Type B pancreatic cell (in vitro differentiated cells): ENCODE data around the gene GTF3C1. TPM values are rescaled to one million over a fixed set of nuclear protein-coding genes. Genes with fewer than 3 reads are reported as not detected.
A peak's percentile ranks its signal among the peaks of the same experiment; 100 is the strongest.

Experiments used
- DNase-seq: peaks from one replicate; pipeline ENCODE4 v3.0.0; 2021; ENCODE audit warnings: mixed read lengths; ENCODE audit not compliant: unreplicated experiment; ENCODE audit errors: extremely low spot score
- H3K27ac Mint-ChIP-seq: 2 replicates; pipeline ENCODE4 v1.8.0; 2021; ENCODE audit warnings: mild to moderate bottlenecking, mixed read lengths
- H3K27me3 Mint-ChIP-seq: 2 replicates; pipeline ENCODE4 v1.8.0; 2021; ENCODE audit warnings: mixed read lengths
- H3K36me3 Mint-ChIP-seq: 2 replicates; pipeline ENCODE4 v1.8.0; 2021; ENCODE audit warnings: mixed read lengths
- H3K4me1 Mint-ChIP-seq: one replicate; pipeline ENCODE4 v1.8.0; 2021; ENCODE audit warnings: mixed read lengths; ENCODE audit not compliant: unreplicated experiment
- H3K4me3 Mint-ChIP-seq: 2 replicates; pipeline ENCODE4 v1.8.0; 2021; ENCODE audit warnings: mild to moderate bottlenecking, mixed read lengths
- H3K9me3 Mint-ChIP-seq: 2 replicates; pipeline ENCODE4 v1.8.0; 2021; ENCODE audit warnings: mixed read lengths
- total RNA-seq: library from RNA; stranded (reverse); gene quantifications from 2 replicates; pipeline ENCODE4 v1.2.1, GENCODE V29; 2021; ENCODE audit warnings: low replicate concordance
- TF ChIP-seq, protein P1 (sequence below): fragments of 200-600 bp; sonication (generic); conservative IDR thresholded peaks from 2 replicates; pipeline ENCODE4 v1.5.0; 2021; ENCODE audit warnings: antibody characterized with exemption, mild to moderate bottlenecking

The GTF3C1 gene
- total RNA-seq, 1 donor from 2014 or later: 94.5 TPM

DNA sequence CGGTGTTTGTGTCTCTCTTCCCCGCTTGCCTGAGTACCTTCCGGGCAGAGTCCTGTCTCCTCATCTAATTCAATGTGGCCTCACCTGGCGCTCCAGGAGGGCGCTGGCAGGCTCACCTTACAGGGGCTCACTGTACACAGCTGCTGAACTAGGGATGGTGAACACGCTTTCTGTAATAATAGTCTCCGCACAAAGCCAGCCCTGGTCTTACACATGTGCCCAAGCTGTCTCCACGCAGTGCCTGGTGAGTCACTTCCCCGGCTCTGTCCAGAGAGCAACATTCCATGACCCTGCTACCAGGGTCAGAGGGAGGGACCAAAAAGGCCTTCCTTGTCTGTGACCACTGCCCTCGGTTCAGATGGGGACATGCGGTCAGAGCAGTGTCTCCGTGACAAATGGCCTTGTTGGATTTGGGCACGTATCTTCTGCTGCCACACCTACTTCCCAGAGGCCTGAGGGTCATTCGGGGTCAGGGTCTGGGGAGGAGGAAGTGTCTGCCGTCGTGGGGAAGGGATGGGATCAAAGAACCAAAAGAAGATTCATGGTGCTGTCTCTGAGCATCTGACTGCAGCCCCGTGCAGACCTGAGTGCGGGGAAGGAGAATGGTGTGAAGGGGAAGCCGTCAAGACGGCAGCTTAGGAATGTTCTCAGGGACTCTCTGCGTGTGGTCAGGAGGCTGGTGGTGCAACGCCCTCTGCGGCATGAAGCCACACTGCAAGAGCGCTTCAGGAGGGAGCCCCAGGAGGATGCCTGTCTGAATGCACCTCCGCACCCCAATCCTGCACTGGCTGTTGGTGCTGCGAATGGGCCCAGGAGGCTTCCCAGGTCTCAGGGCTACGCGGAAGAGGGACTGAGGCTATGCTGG, 78.9 kb downstream of the GTF3C1 start:
- DNase-seq: no peak
- peak overlapping the region; percentile 21 for H3K27ac Mint-ChIP-seq
- no peak overlapping the region for H3K4me3 Mint-ChIP-seq
- TF ChIP-seq, protein P1, sequence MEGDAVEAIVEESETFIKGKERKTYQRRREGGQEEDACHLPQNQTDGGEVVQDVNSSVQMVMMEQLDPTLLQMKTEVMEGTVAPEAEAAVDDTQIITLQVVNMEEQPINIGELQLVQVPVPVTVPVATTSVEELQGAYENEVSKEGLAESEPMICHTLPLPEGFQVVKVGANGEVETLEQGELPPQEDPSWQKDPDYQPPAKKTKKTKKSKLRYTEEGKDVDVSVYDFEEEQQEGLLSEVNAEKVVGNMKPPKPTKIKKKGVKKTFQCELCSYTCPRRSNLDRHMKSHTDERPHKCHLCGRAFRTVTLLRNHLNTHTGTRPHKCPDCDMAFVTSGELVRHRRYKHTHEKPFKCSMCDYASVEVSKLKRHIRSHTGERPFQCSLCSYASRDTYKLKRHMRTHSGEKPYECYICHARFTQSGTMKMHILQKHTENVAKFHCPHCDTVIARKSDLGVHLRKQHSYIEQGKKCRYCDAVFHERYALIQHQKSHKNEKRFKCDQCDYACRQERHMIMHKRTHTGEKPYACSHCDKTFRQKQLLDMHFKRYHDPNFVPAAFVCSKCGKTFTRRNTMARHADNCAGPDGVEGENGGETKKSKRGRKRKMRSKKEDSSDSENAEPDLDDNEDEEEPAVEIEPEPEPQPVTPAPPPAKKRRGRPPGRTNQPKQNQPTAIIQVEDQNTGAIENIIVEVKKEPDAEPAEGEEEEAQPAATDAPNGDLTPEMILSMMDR: no peak
- H3K9me3 Mint-ChIP-seq: no peaks in the 10 kb centered on the region
- no peaks in the 10 kb centered on the region for H3K4me1 Mint-ChIP-seq
- H3K36me3 Mint-ChIP-seq: peaks cover 63% of the 10 kb centered on the region
- H3K27me3 Mint-ChIP-seq: no peaks in the 10 kb centered on the region

DNA sequence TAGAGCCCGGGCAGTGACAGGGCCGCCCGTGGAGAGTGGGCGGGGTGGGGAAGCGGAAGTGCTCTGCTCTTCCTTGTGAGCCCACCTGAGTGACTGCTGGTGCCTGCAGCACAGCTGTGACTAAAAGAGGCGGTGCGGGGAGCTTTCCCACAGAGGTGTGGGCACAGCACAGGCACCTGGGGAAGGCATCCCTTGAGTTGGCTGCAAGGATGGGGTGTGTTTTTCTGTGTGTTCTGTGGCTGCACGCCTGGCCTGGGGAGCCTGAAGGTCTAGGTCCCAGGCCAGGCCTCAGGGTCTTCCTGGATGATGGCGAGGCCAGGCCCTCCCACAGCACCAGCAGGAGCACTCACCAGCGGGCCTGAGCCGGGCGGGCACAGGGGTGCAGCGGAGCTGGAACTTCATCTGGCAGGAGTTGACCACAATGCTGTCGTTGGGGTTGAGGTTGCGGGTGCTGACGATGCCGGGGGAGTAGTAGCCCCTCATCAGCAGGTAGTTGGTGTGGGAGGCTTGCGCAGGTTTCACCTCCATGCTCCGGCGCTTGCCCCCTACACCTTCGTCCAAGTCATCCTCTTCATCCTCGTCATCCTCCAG, 80.7 kb downstream of the GTF3C1 start:
- TF ChIP-seq, protein P1: no peak
- Mint-ChIP-seq H3K4me1 (no peaks in the 10 kb centered on the region), H3K27ac (no peak overlapping the region), H3K4me3 (no peak overlapping the region), H3K36me3 (peaks cover 53% of the 10 kb centered on the region), H3K9me3 (no peaks in the 10 kb centered on the region), H3K27me3 (no peaks in the 10 kb centered on the region)
- DNase-seq: no peak

DNA sequence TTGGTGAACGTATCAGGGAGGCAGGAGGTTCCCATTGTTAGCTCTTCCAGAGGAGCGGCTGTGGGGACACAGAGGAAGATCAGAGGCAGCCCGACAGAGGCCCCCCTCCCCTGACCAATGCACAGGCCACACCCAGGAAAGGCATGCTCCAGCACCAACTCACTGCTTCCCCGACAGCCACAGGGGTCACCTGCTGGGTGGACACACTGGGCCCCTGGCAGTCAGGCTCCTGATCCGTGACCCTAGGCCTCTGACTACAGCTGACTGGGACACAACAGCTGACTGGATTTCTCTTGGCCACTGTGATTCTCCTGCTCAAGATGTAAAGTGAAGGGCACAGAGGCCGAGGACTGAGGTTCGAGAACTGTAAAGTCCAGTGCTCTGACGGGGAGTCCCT, 84.2 kb downstream of the GTF3C1 start:
- DNase-seq: no peak
- Mint-ChIP-seq H3K9me3 (no peaks in the 10 kb centered on the region), H3K36me3 (peaks cover 35% of the 10 kb centered on the region), H3K27ac (no peak overlapping the region), H3K4me3 (no peak overlapping the region), H3K4me1 (no peaks in the 10 kb centered on the region), H3K27me3 (no peaks in the 10 kb centered on the region)
- TF ChIP-seq, protein P1: no peak

DNA sequence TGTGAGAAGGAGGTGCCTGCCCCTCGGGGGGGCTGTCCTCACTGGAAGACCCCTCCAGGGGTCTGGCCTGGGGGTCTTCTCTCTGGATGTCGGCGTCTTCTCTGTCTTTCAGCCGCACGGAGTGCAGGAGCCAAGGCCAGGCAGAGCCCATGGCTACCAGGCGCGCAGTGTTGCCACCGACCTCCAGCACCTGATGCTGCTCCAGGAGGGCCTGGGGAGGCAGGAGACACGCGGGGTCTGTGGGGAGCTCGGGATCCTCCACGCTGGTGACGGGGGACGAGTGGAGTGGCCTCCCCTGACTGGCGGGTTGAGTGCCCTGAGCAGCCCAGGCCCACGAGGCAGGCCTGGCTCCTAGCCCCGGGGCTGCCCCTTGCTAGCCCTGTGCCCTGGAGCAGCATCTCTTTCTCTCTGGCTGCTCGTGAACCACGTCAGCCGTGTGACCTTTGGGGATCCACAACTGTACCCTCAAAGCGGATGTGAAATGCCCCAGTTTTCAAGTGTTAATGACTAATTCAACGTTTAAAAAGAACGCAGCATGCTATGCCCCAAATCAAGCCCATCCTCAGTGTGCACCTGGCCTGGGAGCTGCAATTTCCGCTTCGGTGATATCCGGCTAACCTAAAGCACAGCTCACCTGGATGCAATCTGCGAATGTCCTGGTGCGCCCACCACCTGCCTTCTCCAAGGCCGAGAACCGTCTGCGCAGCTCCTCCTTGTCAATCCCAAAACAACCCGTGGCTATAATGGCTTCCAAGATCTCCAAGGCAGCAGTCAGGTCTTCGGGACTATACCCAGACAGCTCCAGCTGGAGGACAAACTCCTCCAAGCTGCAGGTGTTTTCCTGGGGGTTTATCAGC, 84.9 kb downstream of the GTF3C1 start:
- Mint-ChIP-seq H3K27ac (no peak overlapping the region), H3K4me3 (no peak overlapping the region), H3K36me3 (peaks cover 31% of the 10 kb centered on the region), H3K27me3 (no peaks in the 10 kb centered on the region), H3K9me3 (no peaks in the 10 kb centered on the region), H3K4me1 (no peaks in the 10 kb centered on the region)
- TF ChIP-seq, protein P1: no peak
- DNase-seq: no peak

DNA sequence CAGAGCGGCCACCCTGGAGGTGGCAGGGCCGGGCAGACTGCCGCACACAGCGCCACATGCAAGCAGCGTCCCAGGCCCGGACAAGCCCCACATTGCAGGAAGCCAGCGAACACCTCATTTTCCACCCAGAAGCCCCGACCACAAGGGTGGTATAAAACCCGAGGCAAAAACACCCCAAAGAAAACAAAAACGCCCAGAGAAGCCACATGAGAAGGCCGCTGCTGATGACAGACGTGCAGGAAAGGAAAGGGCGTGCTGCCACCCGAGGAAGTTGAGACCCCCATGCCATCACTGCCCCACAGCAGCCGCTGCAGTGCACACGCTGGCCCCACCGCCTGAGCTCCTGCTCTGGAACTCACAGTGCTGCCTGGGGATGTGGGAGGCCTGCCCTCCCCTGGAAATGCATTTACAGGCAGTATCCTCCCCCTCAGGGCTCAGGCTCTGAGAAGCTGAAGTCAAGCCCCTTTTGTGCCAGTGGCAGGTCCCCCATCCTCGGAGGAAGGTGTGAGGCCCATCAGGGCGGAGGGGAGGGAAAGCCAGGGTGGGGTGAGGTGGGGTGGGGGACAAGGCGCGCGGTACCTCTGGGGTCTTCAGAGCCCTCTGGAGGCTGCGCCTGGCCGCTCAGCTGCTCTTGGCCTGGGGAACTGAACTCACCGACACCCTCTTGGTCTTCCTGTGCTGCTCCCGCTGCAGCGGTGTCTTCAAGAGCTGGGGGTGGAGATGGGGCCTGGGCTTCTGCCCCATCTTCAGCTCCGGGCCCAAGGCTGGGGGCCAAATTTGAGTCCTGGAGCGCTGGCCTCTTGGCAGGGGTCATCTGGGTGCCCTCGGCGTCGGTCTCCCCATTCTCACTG, 85.7 kb downstream of the GTF3C1 start:
- peaks cover 28% of the 10 kb centered on the region for H3K36me3 Mint-ChIP-seq
- TF ChIP-seq, protein P1: no peak
- DNase-seq: no peak
- no peaks in the 10 kb centered on the region for H3K27me3 Mint-ChIP-seq
- H3K27ac Mint-ChIP-seq: no peak overlapping the region
- H3K4me1 Mint-ChIP-seq: no peaks in the 10 kb centered on the region
- no peaks in the 10 kb centered on the region for H3K9me3 Mint-ChIP-seq
- H3K4me3 Mint-ChIP-seq: no peak overlapping the region
